HG03432 (cell line): ENCODE results near the gene GPC4.

ENCODE experiments used
- ATAC-seq: cut with Tn5 transposase; IDR thresholded peaks from one replicate; pipeline ENCODE4 v1.9.1; 2021; ENCODE audit warnings: mild to moderate bottlenecking, moderate library complexity; ENCODE audit not compliant: unreplicated experiment

The GPC4 gene

GRCh38 chrX:133415276-133416105 is at the start of gene GPC4:
Gene GPC4 (minus strand): TSS chrX:133415489. CDS start chrX:133414965, 524 bp downstream.
- no peak for ATAC-seq

GRCh38 chrX:133461231-133461630 is 45.9 kb upstream of the GPC4 start:
- no peak for ATAC-seq

GRCh38 chrX:133454924-133455323 is 39.6 kb upstream of the GPC4 start:
- ATAC-seq = no peak

- no peak for ATAC-seq
These were observed 39.2 kb upstream of the GPC4 start for GRCh38 chrX:133454491-133454914.

GRCh38 chrX:133448512-133449076 is 33.3 kb upstream of the GPC4 start:
- no peak for ATAC-seq

GRCh38 chrX:133444952-133445831 is 29.9 kb upstream of the GPC4 start:
- no peak for ATAC-seq

- ATAC-seq = no peak
These were observed 28.9 kb upstream of the GPC4 start for GRCh38 chrX:133444196-133444595.

GRCh38 chrX:133440797-133441163 is 25.5 kb upstream of the GPC4 start:
- no peak for ATAC-seq

GRCh38 chrX:133440081-133440796 is 24.9 kb upstream of the GPC4 start:
- no peak for ATAC-seq

GRCh38 chrX:133437766-133438165 is 22.5 kb upstream of the GPC4 start:
- ATAC-seq = no peak

GRCh38 chrX:133437356-133437755 is 22.1 kb upstream of the GPC4 start:
- ATAC-seq = no peak

GRCh38 chrX:133435544-133436124 is 20.3 kb upstream of the GPC4 start:
- no peak for ATAC-seq

GRCh38 chrX:133434197-133434820 is 19.0 kb upstream of the GPC4 start:
- ATAC-seq = no peak

- ATAC-seq = no peak
These were observed 4.6 kb upstream of the GPC4 start for GRCh38 chrX:133419911-133420310.

- ATAC-seq = no peak
These were observed 3.3 kb upstream of the GPC4 start for GRCh38 chrX:133418588-133418987.

GRCh38 chrX:133417364-133417763 is 2.1 kb upstream of the GPC4 start:
- no peak for ATAC-seq

GRCh38 chrX:133414406-133415275 is 648 bp downstream of the GPC4 start:
- no peak for ATAC-seq

- no peak for ATAC-seq
These were observed 1.9 kb downstream of the GPC4 start for GRCh38 chrX:133413218-133413925.

- no peak for ATAC-seq
These were observed 2.6 kb downstream of the GPC4 start for GRCh38 chrX:133412665-133413064.
